HL-60 (cell line): ENCODE measurements around the gene BRAP.

Experiments used
- POLR2AphosphoS5 ChIP-seq: IDR thresholded peaks from 2 replicates; pipeline ENCODE4 v1.6.1; 2012; ENCODE audit warnings: low read depth
- REST ChIP-seq: IDR thresholded peaks from 2 replicates; pipeline ENCODE4 v1.6.1; 2012; ENCODE audit warnings: low read depth; ENCODE audit not compliant: insufficient replicate concordance
- TF ChIP-seq, protein P1 (sequence below): IDR thresholded peaks from one replicate; pipeline ENCODE4 v1.5.1; 2011; ENCODE audit warnings: low read length, control low read depth, inconsistent platforms; ENCODE audit not compliant: insufficient read depth

GRCh38 chr12:111672822-111673381 is 12.9 kb downstream of the BRAP start:
- TF ChIP-seq, protein P1, sequence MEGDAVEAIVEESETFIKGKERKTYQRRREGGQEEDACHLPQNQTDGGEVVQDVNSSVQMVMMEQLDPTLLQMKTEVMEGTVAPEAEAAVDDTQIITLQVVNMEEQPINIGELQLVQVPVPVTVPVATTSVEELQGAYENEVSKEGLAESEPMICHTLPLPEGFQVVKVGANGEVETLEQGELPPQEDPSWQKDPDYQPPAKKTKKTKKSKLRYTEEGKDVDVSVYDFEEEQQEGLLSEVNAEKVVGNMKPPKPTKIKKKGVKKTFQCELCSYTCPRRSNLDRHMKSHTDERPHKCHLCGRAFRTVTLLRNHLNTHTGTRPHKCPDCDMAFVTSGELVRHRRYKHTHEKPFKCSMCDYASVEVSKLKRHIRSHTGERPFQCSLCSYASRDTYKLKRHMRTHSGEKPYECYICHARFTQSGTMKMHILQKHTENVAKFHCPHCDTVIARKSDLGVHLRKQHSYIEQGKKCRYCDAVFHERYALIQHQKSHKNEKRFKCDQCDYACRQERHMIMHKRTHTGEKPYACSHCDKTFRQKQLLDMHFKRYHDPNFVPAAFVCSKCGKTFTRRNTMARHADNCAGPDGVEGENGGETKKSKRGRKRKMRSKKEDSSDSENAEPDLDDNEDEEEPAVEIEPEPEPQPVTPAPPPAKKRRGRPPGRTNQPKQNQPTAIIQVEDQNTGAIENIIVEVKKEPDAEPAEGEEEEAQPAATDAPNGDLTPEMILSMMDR = no peak
- TF ChIP-seq POLR2AphosphoS5 (no peak), REST (no peak)
